ES-I3 (cell line): ENCODE measurements around the gene SMOC1.

ENCODE experiments used
- H3K36me3 ChIP-seq: 2 replicates; pipeline ENCODE4 v1.6.1; 2013; ENCODE audit warnings: mild to moderate bottlenecking, low read length, control low read depth, moderate library complexity; ENCODE audit not compliant: insufficient read depth
- H3K4me1 ChIP-seq: 2 replicates; pipeline ENCODE4 v1.6.1; 2013; ENCODE audit warnings: mild to moderate bottlenecking, control low read depth, low read length; ENCODE audit not compliant: insufficient read depth
- H3K9ac ChIP-seq: 2 replicates; pipeline ENCODE4 v1.6.1; 2013; ENCODE audit warnings: low read depth, mild to moderate bottlenecking, low read length, moderate library complexity
- H3K9me3 ChIP-seq: 2 replicates; pipeline ENCODE4 v1.6.1; 2013; ENCODE audit warnings: mild to moderate bottlenecking, low read length, moderate library complexity; ENCODE audit not compliant: control insufficient read depth, insufficient read depth

The SMOC1 gene

GRCh38 chr14:69980457-69981425, 101.5 kb downstream of the SMOC1 start:
- Histone ChIP-seq H3K4me1 (0 out of 2 replicates have a peak, but pooled peaks cover 9% of the 10 kb centered on the region), H3K9ac (no peak overlapping the region), H3K36me3 (no peaks in the 10 kb centered on the region), H3K9me3 (no peaks in the 10 kb centered on the region)

- Histone ChIP-seq H3K9me3 (no peaks in the 10 kb centered on the region), H3K9ac (no peak overlapping the region), H3K4me1 (0 out of 2 replicates have a peak, but pooled peaks cover 9% of the 10 kb centered on the region), H3K36me3 (no peaks in the 10 kb centered on the region)
Observed at GRCh38 chr14:69982220-69982839, 103.1 kb downstream of the SMOC1 start.

- H3K4me1 ChIP-seq = peaks cover 14% of the 10 kb centered on the region; the same call in 1 of the 2 replicates
- H3K9ac ChIP-seq = no peak overlapping the region
- no peaks in the 10 kb centered on the region for H3K9me3 ChIP-seq
- no peaks in the 10 kb centered on the region for H3K36me3 ChIP-seq
Observed at GRCh38 chr14:69982886-69983285, 103.7 kb downstream of the SMOC1 start.

- Histone ChIP-seq H3K9ac (no peak overlapping the region), H3K9me3 (no peaks in the 10 kb centered on the region), H3K36me3 (no peaks in the 10 kb centered on the region), H3K4me1 (peaks cover 14% of the 10 kb centered on the region; the same call in 1 of the 2 replicates)
Observed at GRCh38 chr14:69983317-69983716, 104.1 kb downstream of the SMOC1 start.

- H3K36me3 ChIP-seq = no peaks in the 10 kb centered on the region
- no peak overlapping the region for H3K9ac ChIP-seq
- H3K9me3 ChIP-seq = no peaks in the 10 kb centered on the region
- peaks cover 8% of the 10 kb centered on the region; the same call in 1 of the 2 replicates for H3K4me1 ChIP-seq
Observed at GRCh38 chr14:69985463-69985862, 106.2 kb downstream of the SMOC1 start.

- no peaks in the 10 kb centered on the region for H3K36me3 ChIP-seq
- no peak overlapping the region for H3K9ac ChIP-seq
- no peaks in the 10 kb centered on the region for H3K9me3 ChIP-seq
- H3K4me1 ChIP-seq = peaks cover 4% of the 10 kb centered on the region; the same call in 1 of the 2 replicates
Observed at GRCh38 chr14:69986336-69986735, 107.1 kb downstream of the SMOC1 start.

- Histone ChIP-seq H3K9me3 (no peaks in the 10 kb centered on the region), H3K36me3 (no peaks in the 10 kb centered on the region), H3K4me1 (peaks cover 4% of the 10 kb centered on the region; the same call in 1 of the 2 replicates), H3K9ac (no peak overlapping the region)
Observed at GRCh38 chr14:69987406-69988121, 108.3 kb downstream of the SMOC1 start.

- H3K36me3 ChIP-seq = no peaks in the 10 kb centered on the region
- H3K9ac ChIP-seq = no peak overlapping the region
- H3K4me1 ChIP-seq = peaks cover 4% of the 10 kb centered on the region; the same call in 1 of the 2 replicates
- H3K9me3 ChIP-seq = no peaks in the 10 kb centered on the region
Observed at GRCh38 chr14:69988979-69989378, 109.8 kb downstream of the SMOC1 start.

- Histone ChIP-seq H3K9me3 (no peaks in the 10 kb centered on the region), H3K9ac (no peak overlapping the region), H3K4me1 (peaks cover 4% of the 10 kb centered on the region; the same call in 1 of the 2 replicates), H3K36me3 (no peaks in the 10 kb centered on the region)
Observed at GRCh38 chr14:69989622-69990021, 110.4 kb downstream of the SMOC1 start.

- H3K9me3 ChIP-seq = no peaks in the 10 kb centered on the region
- H3K9ac ChIP-seq = no peak overlapping the region
Observed at GRCh38 chr14:69990323-69990722, 111.1 kb downstream of the SMOC1 start.

GRCh38 chr14:69991422-69991821, 112.2 kb downstream of the SMOC1 start:
- peaks cover 4% of the 10 kb centered on the region; the same call in 1 of the 2 replicates for H3K4me1 ChIP-seq
- H3K9me3 ChIP-seq = no peaks in the 10 kb centered on the region
- H3K36me3 ChIP-seq = no peaks in the 10 kb centered on the region
- H3K9ac ChIP-seq = no peak overlapping the region

More at GRCh38 chr14:69990323-69990722, 111.1 kb downstream of the SMOC1 start:
- Histone ChIP-seq H3K4me1 (peaks cover 4% of the 10 kb centered on the region; the same call in 1 of the 2 replicates), H3K36me3 (no peaks in the 10 kb centered on the region)

- H3K36me3 ChIP-seq = no peaks in the 10 kb centered on the region
- peaks cover 2% of the 10 kb centered on the region; the same call in 1 of the 2 replicates for H3K4me1 ChIP-seq
- no peak overlapping the region for H3K9ac ChIP-seq
- H3K9me3 ChIP-seq = no peaks in the 10 kb centered on the region
Observed at GRCh38 chr14:69992564-69992963, 113.3 kb downstream of the SMOC1 start.

- Histone ChIP-seq H3K4me1 (no peaks in the 10 kb centered on the region), H3K9ac (no peak overlapping the region), H3K36me3 (no peaks in the 10 kb centered on the region), H3K9me3 (no peaks in the 10 kb centered on the region)
Observed at GRCh38 chr14:69993326-69993725, 114.1 kb downstream of the SMOC1 start.

- H3K9ac ChIP-seq = no peak overlapping the region
- no peaks in the 10 kb centered on the region for H3K36me3 ChIP-seq
- no peaks in the 10 kb centered on the region for H3K4me1 ChIP-seq
- no peaks in the 10 kb centered on the region for H3K9me3 ChIP-seq
Observed at GRCh38 chr14:69994002-69994401, 114.8 kb downstream of the SMOC1 start.
